Measurements from ENCODE around the gene ROPN1L. TPM values are rescaled to one million over a fixed set of nuclear protein-coding genes. Genes with fewer than 3 reads are reported as not detected.
"Not testable (repeated sequence)": the region's sequence is repeated elsewhere in the genome, so short reads cannot be mapped to it uniquely, and the experiment has no call there.

Gene ROPN1L
- not detected for total RNA-seq

DNA sequence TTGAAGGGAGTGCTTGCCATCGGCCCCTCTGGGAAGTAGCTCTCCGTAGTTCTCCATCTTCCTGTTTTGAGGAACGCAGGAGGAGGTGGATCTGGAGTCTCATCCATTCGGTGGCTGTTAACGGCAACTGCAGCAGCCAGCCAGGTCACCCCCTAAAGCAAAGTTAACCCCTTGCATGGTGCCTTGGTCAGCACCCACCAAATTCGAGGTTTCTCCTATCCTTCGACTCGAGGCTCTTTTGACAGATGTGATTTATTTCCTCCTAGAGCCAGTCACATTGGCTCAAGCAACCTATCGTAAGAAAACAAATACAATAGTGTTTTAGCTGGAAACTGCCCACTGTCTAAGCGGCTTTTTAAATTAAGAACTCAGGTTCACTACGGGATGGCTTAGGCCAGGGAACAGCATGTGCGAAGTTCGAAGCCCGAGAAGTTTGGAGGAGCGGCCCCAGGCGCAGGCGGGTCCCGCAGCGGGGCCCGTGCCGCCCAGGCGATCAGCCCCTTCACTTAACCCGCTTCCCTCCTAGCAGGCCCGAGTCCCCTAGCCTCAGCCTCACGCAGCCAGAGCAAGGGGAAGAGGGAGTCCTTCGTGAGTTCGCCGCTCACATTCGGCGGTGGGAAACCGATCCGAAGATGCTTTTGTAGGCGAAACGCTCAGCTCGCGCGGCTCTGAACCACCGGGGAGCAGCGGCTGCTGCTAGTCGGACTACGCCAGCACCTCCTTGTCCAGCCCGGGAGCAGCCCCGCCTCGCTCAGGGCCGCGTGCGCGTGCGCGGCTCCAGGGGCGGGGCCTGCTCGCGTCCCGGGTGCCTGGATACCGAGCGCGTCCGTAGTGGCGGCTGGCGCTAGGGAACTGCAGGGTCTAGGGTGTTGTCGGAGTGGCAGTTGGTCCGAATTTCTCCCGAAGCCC lies at the start of gene ROPN1L:
TSS of gene ROPN1L (plus strand) at position 797 of the 909 bp plus-strand sequence. CDS start 289 bp downstream, outside the sequence.
- peak; percentile 86 for DNase-seq (ENCODE audit: low spot score)

DNA sequence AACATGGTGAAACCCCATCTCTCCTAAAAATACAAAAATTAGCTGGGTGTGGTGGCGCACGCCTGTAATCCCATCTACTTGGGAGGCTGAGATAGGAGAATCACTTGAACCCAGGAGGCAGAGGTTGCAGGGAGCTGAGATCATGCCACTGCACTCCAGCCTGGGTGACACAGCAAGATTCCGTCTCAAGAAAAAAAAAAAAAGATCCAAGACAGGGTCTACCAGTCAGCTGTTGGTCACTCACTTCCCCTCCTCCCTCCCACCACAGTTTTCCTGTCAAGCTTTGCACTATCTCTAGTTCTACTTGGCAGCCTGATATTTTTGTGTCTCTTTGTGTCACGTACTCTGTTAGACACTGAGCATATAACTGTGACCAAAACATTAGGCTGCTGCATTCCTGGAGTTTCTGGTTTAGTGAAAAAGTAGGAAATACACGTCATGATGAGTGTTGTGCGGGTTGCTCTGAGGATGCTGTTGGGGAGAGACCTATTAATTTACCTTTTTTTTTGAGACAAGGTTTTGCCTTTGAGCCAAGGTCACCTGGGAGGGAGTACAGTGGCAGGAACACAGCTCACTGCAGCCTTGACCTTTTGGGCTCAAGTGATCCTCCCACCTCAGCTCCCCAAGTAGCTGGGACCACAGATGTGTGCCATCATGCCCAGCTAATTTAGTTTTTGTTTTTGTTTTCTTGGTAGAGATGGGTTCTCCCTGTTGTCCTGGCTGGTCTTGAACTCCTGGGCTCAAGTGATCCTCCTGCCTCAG lies 48.9 kb upstream of the ROPN1L start:
- not testable (repeated sequence) for DNase-seq (ENCODE audit: low spot score)

DNA sequence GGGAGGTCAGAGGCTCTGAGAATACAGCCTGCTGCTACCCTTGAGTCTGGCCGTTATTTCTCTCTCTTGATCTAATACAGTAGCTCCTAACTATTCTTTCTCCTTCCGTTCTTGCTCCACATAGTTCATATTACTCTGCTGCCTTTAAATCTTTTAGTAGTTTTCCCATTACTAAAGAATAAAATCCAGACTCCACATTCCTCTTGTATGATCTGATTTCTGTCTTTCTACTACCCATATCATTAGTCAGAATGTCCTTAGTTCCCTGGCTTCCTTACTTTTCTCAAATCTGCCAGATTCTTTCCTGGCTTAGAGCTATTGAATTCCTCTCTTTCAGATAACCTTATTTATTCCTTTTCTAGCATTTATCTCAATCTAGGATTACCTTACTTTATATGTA lies 48.2 kb upstream of the ROPN1L start:
- DNase-seq (ENCODE audit: low spot score) = no peak

DNA sequence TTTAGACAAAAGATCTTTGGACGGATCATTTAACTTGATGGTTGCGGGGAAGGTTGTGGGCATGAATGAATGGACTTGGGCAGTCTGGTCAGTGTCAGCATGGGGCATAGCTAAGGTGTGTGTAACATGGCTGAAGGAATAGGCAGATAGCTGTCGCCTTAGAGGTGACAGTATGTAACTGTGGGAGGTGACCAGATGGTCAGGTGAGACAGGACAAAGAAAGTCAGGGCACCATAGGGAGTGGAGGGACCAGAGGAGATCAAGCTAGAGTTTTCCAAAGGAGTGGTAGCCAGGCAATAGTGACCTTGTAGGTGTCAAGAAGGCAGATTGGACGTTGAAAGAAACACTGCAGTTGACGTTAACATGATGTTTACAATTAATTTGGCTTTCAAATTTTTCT lies 45.1 kb upstream of the ROPN1L start:
- no peak for DNase-seq (ENCODE audit: low spot score)

DNA sequence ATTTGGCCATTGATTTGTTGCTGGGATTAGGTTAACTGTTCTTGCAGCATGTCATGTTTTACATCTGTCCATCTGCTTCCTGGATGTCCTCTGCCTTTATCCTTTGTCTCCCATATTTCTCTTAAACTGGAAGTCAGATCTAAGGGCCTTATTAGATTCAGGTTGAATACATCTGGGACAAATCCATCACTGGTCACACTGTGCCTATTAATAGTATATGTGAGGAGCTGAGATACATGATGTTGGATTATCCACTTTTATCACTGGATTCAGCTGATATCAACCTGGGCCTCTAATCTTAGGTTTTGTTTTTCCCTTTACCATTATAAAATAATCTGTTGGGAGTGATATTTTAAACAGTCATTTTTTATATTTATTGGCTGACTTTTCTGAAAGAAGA lies 41.8 kb upstream of the ROPN1L start:
- no peak for DNase-seq (ENCODE audit: low spot score)

DNA sequence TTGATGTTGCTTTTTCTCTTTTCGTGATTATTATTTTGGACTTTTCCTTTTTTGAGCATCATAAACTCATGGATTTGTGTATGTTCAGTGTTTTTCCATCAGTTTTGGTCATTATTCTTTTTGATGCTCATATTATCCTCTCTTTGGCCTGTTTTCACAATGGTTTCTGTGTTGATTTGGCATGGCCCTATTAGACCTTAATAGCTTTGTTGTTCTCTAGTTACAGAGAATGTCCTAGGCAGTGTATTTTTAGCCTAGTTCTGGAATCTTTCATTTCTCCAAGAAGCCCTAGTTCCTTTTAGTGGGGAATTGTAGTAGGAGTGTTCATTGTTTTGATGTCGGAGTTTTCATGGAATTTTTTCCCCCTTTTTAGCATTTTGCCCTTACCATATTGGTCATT lies 41.3 kb upstream of the ROPN1L start:
- no peak for DNase-seq (ENCODE audit: low spot score)

DNA sequence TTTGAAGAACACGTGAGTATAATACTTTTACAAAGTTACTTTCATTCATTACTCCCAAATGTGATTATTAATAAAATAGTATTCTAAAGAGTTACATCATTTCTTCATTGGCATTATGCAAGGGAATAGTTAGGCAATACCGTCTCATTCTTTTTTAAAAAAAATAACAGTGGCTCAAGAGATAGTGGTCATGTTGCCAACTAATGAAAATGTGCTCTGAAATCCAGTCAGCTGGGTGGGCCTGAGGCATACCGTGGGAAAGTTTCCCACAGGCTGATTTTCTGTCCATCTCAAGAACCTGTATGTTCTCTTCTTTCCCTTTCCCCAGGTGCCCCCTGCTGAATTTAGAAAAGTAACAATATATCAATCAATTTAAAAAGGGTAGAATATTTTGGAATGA lies 40.8 kb upstream of the ROPN1L start:
- DNase-seq (ENCODE audit: low spot score) = no peak

DNA sequence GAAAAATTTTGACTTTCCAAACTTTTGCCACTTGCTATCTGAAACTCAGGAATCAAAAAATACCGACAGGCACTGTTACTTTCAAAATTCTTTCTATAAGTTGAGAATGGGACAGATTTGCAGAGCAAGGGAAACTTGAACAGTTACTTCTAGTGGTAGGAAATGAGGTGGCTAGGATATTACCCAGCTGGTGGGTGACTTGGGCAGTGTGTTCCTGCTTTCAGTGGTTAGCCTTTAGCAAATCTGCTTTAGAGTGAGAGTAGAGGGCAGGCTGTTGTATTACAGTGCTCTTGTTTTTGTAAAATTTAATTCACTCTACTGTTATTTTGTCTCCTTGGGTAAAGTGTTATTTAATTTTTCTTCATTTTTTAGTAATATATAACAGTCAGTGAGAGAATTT lies 40.2 kb upstream of the ROPN1L start:
- DNase-seq (ENCODE audit: low spot score) = no peak

DNA sequence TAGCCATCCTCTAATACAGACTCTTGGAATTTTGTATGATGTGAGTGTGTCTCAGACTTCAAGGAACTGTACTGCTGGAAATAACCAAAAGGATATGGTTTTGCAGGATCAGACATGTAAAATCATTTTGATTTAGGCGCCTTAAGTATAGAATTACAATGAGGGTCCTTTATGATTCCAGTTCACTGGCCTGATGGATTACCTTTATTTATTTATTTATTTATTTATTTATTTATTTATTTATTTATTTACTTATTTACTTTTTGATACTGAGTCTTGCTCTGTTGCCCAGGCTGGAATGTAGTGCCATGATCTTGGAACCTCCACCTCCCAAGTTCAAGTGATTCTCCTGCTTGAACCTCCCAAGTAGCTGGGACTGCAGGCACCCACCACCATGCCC lies 37.9 kb upstream of the ROPN1L start:
- no peak for DNase-seq (ENCODE audit: low spot score)

DNA sequence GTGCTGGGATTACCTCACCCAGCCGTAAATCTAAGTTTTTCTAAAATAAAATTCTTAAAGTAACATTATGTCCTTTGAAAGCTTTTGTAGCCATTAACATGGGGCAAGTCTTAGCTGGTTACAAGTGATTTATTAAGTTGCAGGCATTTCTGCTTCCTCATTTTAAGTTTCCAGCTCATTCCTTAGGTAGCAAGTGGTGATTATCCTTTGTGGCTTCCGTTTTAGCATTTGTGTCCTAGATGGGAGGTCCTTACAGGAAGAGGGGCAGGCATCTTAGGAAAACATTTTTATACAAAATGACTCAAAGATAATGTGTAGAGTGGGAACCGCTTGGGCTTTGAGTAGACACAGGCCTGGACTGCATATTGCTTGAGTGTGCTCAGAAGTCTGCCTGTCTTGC lies 35.0 kb upstream of the ROPN1L start:
- DNase-seq (ENCODE audit: low spot score) = no peak

DNA sequence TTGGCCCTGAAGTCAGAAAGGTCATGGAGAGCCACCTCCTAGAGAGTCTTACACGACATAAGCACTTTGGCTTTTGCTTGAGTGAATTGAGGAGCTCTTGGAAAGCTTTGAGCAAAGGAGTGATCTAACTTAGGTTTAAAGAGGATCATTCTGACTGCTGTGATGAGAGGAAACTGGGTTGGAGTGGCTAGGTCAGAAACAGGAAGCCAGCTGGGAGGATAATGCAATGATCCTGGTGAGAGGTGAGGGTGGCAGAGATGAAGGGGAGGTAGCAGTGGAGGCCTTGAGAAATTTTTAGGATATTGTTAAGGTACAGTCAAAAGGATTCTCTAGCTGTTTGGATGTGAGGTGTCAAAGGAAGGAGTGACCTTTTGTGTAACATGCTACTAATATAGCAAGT lies 32.2 kb upstream of the ROPN1L start:
- DNase-seq (ENCODE audit: low spot score) = no peak

DNA sequence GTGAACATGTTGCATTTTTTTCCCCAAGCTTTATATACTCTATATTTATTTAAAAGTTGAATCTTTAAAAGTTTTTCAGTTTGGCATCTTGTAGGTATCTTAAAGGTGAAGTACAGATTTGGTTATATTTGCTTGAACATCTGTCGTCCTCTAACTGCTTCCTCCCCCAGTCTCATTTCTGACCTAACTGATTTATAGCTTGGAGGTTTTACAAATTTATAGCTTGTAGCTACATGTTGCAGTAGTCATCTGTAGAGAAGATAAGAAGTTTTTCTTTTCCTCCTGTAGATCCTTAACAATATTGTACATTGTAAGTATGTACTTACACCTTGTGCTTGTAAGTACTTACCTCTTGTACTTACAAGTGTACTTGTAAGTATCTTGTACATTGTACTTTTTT lies 31.0 kb upstream of the ROPN1L start:
- no peak for DNase-seq (ENCODE audit: low spot score)

DNA sequence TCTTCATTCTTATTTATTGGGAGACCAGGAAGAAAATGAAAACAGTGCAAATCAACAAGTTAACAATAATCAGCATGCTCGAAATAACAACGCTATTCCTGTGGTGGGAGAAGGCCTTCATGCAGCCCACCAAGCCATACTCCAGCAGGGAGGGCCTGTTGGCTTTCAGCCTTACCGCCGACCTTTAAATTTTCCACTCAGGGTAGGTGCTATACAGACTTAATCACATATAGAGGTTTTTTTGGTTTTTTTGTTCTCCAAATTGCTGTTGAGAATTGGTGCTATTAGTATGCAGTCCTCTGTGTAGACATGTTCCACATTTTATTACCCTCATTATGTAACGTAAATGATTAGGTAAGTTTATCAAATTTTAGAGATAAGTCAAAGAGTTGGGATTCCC lies 30.3 kb upstream of the ROPN1L start:
- DNase-seq (ENCODE audit: low spot score) = no peak

DNA sequence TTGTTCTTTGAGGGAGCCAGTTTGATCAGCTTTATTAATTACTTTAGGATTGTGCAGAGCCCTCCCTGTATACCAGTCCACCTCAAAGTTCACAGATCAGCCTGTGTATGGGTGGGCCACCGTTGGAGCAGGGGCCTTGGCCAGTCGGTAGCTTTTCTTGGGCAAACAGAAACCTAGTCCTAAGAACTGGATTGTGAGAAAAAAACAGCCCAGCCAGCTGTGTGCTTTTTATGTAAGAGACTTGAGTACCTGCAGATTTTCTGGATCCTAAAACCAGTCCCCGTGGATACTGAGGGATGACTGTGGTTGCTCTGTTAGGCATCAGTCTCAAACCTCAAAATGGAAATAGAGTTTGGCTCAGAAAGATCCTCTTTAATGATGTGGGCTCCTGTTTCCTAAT lies 24.8 kb upstream of the ROPN1L start:
- no peak for DNase-seq (ENCODE audit: low spot score)

DNA sequence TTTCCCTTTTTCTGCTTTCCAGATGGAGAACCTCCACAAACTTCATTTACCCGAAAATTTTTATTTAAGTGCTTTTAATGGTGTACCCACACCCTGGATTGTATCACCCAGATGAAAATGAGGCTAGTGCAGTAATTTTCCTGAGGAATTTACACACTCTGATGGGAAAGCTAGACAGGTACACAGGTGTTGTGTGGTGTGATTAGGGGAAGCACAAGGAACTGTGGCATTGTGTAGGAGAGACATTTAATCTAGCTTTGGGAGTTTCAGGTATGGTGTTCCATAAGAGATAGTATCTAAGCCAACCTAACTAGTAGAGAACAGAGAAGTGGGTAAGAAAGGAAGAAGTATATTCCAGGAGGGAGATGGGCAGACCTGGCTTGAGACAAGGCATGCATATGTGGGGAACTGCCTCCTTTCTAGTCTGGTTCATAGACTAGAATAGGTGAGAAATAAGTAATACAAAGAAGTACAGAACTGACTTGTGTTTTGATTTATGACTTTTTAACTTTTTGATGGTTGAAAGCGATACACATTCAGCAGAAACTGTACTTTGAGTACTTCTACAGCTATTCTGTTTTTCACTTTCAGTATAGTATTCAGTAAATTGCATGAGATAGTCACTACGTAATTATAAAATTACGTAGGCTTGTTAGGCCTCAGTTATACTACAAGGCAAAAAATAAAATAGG lies 22.9 kb upstream of the ROPN1L start:
- no peak for DNase-seq (ENCODE audit: low spot score)

DNA sequence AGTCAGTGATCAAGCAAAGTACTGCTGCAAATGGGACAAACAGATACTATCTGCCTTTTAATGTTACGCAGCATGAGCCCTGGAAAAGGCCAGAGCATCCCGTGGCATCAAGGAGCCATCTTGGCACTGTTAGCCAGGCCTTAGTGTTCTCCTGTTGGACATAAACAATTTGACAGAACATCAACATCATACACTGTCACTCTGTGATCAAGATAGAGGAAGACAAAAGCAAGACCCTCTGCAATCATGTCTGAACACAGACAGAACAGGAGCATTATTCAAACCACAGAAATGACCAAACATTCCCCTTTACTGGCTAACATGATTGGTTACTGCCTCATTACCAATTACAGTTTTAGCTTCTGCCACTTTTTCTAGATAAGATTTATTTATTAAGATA lies 21.2 kb upstream of the ROPN1L start:
- no peak for DNase-seq (ENCODE audit: low spot score)

DNA sequence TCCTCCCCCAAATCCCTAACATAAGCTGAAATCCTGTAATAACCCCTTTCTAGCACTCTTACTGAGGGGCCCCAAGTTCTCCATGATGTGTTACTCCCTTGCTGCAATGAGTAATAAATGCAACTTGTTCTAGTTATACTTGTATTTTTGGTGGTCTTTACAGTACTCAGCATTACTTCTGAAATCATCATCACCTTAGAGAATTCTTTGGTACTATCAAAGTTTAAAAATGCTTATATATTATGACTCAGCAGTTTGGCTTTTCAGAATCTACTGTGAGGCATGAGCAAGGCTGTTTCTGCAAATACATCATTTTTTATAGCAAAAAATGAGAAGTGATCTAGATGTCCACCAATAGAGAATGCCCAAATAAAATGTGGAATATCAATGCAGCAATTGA lies 20.7 kb upstream of the ROPN1L start:
- DNase-seq (ENCODE audit: low spot score) = no peak

DNA sequence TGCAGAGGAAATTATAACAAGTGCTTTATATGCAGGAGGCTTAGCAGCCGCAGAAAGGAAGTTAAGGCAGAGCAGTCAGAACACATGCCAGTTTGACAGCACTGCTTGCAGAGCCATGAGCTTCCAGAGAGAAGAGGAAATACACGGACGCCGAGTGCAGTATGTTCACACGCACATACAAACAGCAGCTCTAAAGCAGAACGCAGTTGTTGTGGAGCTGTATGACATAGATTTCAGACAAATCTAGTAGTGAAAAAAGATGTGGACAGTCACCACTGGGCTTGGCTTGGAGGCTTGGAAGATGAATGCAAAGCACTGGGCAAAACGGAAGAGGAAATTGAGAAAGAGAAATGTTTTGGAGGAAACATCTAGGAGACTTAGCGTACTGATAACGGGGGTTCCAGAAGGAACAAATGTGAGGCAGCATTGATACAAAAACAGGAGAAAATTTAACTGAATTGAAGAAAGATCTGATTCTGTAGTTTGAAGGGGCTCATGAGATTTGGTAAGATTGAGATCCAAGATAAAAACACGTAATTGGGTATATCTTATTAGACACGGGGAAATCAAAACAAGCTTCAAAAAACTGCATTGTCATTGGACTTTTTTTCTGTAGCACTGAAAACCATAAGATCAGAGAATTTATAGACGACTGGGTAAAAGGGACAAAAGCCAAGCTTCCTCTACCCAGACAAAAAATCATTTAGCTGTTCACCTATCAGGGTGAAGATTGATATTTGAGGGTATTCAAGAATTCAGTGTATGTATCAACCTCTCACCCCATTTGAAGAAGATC lies 19.6 kb upstream of the ROPN1L start:
- no peak for DNase-seq (ENCODE audit: low spot score)

DNA sequence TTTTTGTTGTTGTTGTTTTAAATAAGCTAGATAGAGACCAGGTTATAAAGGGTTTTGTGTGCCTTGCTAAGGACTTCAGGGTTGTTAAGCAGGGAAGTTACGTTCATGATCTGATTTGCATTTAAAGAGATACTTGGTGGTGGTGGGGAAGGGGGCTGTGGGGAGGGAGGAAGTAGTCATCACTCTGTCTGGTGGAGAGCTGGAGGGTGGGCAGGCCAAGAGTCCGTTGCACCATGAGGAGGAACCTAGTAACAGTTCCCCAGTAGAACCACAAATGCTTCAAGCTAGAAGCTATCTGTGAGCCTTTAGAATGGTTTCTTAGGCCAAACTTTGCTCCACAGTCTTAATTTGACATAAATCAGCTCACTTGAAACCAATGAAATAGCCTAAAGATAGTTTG lies 18.7 kb upstream of the ROPN1L start:
- no peak for DNase-seq (ENCODE audit: low spot score)

DNA sequence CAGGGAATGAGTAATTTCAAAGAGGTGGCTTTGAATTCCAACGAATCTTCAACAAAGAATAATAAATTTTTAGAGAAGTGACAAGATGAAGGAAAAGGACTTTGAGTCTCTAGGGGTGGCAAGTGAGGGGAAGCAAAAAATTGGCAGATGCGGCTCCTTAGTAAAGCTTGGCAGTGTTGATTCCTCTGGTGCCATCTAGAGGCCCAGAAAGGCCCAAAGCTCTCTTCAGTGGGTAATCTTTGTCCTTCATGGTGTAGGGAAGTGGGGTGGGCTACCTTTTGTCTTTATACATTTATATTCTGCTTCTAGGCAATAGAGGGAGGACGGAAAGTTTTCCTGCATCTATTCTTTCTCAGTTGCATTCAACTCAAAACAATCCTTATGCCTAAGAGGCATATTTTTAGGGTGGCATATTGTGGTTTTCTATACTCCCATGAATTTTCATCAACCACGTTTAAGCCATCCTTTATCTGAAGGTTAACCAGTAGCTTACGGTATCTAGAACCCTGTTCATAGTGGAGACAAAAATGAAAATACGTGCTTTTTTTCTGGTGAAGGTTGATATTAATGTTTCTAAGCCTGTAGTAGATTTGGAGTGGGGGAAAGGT lies 17.5 kb upstream of the ROPN1L start:
- DNase-seq (ENCODE audit: low spot score) = no peak

DNA sequence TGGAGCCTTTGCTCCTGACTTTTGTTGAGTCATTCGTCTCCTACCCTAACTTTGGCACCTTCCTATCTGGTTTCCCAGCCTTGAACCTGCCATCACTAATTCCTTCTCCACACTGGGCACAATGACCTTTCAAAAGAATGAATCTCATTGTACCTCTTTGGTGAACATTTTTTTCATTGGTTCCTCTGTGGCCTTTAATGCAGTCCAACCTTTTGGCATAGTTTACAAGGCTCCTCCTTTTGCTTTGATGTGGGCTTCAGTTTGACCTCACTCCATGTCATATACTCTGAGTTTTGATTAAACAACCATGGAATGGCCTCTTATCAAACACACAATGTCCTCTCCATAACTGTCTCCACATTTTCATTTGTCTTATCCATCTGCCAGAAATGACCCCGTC lies 14.5 kb upstream of the ROPN1L start:
- no peak for DNase-seq (ENCODE audit: low spot score)

Measured in ureter (tissue), 1 donor.